Panc1 (cell line): ENCODE results near the gene ZNF35.

Experiments
- TCF7L2 ChIP-seq: IDR thresholded peaks from 2 replicates; pipeline ENCODE4 v1.6.1; 2011; ENCODE audit warnings: mild to moderate bottlenecking, low read depth, low read length, inconsistent platforms
- TF ChIP-seq, protein P1 (sequence below): fragments of 450-650 bp; IDR thresholded peaks from 2 replicates; pipeline ENCODE4 v1.5.1; 2017; ENCODE audit warnings: mild to moderate bottlenecking

DNA sequence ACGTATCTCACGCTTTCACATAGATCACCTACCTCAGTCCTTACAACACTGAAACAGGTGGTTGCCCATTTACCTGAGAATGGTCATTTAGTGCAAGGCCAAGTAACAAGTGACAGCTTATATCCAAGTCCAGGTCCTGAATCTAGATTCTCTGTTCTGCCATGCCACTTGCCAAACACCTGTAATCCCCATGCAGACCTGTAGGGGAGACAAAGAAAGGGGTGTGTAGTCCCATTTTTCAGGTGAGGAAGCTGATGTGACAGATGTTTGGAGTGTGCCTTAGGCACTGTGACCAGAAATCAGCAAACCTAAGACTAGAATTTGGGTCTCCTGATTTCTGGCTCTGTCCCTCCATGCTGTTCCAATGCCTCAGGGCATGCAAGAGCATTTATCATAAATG, 12.7 kb downstream of the ZNF35 start:
- TF ChIP-seq, protein P1, sequence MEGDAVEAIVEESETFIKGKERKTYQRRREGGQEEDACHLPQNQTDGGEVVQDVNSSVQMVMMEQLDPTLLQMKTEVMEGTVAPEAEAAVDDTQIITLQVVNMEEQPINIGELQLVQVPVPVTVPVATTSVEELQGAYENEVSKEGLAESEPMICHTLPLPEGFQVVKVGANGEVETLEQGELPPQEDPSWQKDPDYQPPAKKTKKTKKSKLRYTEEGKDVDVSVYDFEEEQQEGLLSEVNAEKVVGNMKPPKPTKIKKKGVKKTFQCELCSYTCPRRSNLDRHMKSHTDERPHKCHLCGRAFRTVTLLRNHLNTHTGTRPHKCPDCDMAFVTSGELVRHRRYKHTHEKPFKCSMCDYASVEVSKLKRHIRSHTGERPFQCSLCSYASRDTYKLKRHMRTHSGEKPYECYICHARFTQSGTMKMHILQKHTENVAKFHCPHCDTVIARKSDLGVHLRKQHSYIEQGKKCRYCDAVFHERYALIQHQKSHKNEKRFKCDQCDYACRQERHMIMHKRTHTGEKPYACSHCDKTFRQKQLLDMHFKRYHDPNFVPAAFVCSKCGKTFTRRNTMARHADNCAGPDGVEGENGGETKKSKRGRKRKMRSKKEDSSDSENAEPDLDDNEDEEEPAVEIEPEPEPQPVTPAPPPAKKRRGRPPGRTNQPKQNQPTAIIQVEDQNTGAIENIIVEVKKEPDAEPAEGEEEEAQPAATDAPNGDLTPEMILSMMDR: no peak
- no peak for TF ChIP-seq TCF7L2
